Stimulated activated CD4-positive, alpha-beta T cell treated with anti-CD3 and anti-CD28 coated beads, Interleukin-4, amount 100 ng/mL, for 48 hours (primary cell): ENCODE results near the gene IFNG-AS1.

Experiments
- DNase-seq, 2 donors: peaks; one replicate each; pipeline ENCODE4 v3.0.0-alpha.2; 2020; ENCODE audit warnings: low read depth in 2 of 2

IFNG-AS1 gene

GRCh38 chr12:67989184-67989920 lies at the start of gene IFNG-AS1:
Gene IFNG-AS1 (plus strand): TSS chr12:67989447.
- no peak for DNase-seq

GRCh38 chr12:67939611-67940010 lies 49.6 kb upstream of the IFNG-AS1 start:
- no peak for DNase-seq

- DNase-seq, result no peak
These were observed 48.4 kb upstream of the IFNG-AS1 start for GRCh38 chr12:67940780-67941243.

- DNase-seq, result no peak
These were observed 46.5 kb upstream of the IFNG-AS1 start for GRCh38 chr12:67942724-67943123.

GRCh38 chr12:67943141-67943892 lies 45.9 kb upstream of the IFNG-AS1 start:
- DNase-seq, result peak; percentile 51 to 56

GRCh38 chr12:67944093-67944492 lies 45.2 kb upstream of the IFNG-AS1 start:
- DNase-seq, result no peak

GRCh38 chr12:67952787-67953186 lies 36.5 kb upstream of the IFNG-AS1 start:
- no peak for DNase-seq

GRCh38 chr12:67957383-67957782 lies 31.9 kb upstream of the IFNG-AS1 start:
- DNase-seq, result no peak

- no peak for DNase-seq
These were observed 31.1 kb upstream of the IFNG-AS1 start for GRCh38 chr12:67958187-67958586.

- no peak for DNase-seq
These were observed 24.8 kb upstream of the IFNG-AS1 start for GRCh38 chr12:67964456-67964855.

- no peak for DNase-seq
These were observed 22.7 kb upstream of the IFNG-AS1 start for GRCh38 chr12:67966560-67966959.

- no peak for DNase-seq
These were observed 20.9 kb upstream of the IFNG-AS1 start for GRCh38 chr12:67968321-67968720.

- DNase-seq, result no peak
These were observed 20.5 kb upstream of the IFNG-AS1 start for GRCh38 chr12:67968725-67969124.

GRCh38 chr12:67969134-67969802 lies 20.0 kb upstream of the IFNG-AS1 start:
- DNase-seq, result no peak

GRCh38 chr12:67977668-67978067 lies 11.6 kb upstream of the IFNG-AS1 start:
- DNase-seq, result no peak

- no peak for DNase-seq
These were observed 8.9 kb upstream of the IFNG-AS1 start for GRCh38 chr12:67980391-67980790.

GRCh38 chr12:67981287-67982162 lies 7.7 kb upstream of the IFNG-AS1 start:
- DNase-seq, result no peak

- no peak for DNase-seq
These were observed 7.1 kb upstream of the IFNG-AS1 start for GRCh38 chr12:67982164-67982563.

GRCh38 chr12:67986632-67987031 lies 2.6 kb upstream of the IFNG-AS1 start:
- DNase-seq, result no peak

GRCh38 chr12:67988601-67989021 lies 636 bp upstream of the IFNG-AS1 start:
- DNase-seq, result no peak

GRCh38 chr12:67991158-67991557 lies 1.9 kb downstream of the IFNG-AS1 start:
- peak in 1 of 2 donors; percentile 18 for DNase-seq
